Measurements from ENCODE around the gene MCCD1. TPM values are rescaled to one million over a fixed set of nuclear protein-coding genes. Genes with fewer than 3 reads are reported as not detected.

The MCCD1 gene
- not detected for total RNA-seq (2021; fragmentation: NEBNext Ultra II Directional; extraction: Animal tissue kit (Norgen Biotek cat#: 25700))
- long read RNA-seq, result 0 reads

DNA sequence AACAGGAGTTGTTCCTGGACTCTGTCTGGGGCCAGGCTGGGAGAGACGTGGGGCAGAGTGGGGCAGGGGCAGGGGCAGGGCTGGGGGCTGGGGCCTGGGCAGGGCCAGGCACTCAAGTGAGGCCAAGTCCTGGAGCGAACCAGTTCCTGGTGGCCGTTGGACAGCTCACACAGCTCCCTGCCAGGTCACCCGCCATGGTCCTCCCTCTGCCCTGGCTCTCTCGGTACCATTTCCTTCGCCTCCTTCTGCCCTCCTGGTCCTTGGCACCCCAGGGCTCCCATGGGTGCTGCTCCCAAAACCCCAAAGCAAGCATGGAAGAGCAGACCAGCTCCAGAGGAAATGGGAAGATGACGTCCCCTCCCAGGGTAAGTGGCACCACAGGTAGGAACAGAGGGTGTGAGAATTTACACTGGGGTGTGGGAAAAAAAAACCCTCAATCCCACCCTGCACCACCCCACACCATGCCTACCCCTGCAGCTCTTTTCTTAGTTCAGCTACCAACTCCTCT lies at the start of gene MCCD1:
MCCD1 (plus strand) TSS at position 142 of the 508 bp plus-strand sequence; CDS start at position 195, 53 bp downstream.
- peak within 1 kb of the TSS; percentile 71 for H3K27ac Mint-ChIP-seq
- H3K36me3 Mint-ChIP-seq (ENCODE audit: low read depth), result peaks cover 35% of the 10 kb centered on the region

DNA sequence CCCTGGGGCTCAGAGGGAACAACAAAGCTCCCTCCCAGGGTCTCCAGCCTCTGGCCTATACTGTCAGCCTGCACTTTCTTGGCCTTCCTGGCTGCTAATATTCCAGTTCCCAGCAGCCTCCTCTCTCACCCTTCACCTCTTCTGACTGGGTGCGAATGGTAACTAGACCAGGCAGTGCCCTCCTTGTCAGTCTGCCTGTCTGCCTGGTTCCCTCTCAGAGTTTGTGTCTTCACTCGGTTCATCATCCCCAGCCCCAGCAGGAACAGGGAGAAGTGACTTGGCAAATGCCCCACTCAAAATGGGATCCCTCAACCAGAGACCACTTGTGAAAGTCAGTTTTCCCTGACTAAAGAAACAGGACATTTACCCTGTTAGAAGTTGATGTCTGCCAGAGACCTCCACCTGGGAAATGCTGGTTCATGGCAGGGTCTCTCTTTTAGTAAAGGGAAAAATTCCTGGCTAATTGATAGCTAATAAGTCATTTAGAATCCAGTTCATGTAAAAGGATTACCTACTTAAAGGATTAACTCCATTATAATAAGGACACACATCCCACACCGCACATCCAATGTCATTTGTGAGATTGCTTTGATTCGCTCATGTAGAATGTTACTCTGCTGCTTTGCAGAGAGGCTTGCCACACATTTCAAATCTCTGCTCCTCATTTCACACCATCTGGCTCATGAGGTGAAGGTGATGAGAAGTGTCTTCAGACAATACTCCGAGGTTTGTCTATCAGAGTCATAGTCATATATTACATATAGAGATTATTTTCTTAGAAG lies 49.4 kb upstream of the MCCD1 start:
- no peaks in the 10 kb centered on the region for H3K36me3 Mint-ChIP-seq (ENCODE audit: low read depth)
- no peak overlapping the region for H3K4me3 Mint-ChIP-seq
- no peak overlapping the region for H3K27ac Mint-ChIP-seq
- peaks cover 10% of the 10 kb centered on the region for H3K4me1 Mint-ChIP-seq (ENCODE audit: low read depth)
- H3K9me3 Mint-ChIP-seq, result no peaks in the 10 kb centered on the region
- TF ChIP-seq CTCF (IDR thresholded peaks at IDR 0.05), result no peak
- DNase-seq, result no peak
- peaks cover 45% of the 10 kb centered on the region for H3K27me3 Mint-ChIP-seq (ENCODE audit: insufficient read depth)

More for the DNA sequence above, at the start of gene MCCD1:
- Mint-ChIP-seq H3K9me3 (no peaks in the 10 kb centered on the region), H3K4me1 (ENCODE audit: low read depth) (peaks cover 42% of the 10 kb centered on the region), H3K27me3 (ENCODE audit: insufficient read depth) (peaks cover 5% of the 10 kb centered on the region), H3K4me3 (no peak within 1 kb of the TSS)
- DNase-seq, result no peak
- no peak for TF ChIP-seq CTCF (IDR thresholded peaks at IDR 0.05)

GRCh38 chr6:31479933-31480535 lies 48.7 kb upstream of the MCCD1 start:
- no peaks in the 10 kb centered on the region for H3K36me3 Mint-ChIP-seq (ENCODE audit: low read depth)
- DNase-seq, result no peak
- H3K27ac Mint-ChIP-seq, result no peak overlapping the region
- no peak overlapping the region for H3K4me3 Mint-ChIP-seq
- TF ChIP-seq CTCF (IDR thresholded peaks at IDR 0.05), result no peak
- no peaks in the 10 kb centered on the region for H3K9me3 Mint-ChIP-seq
- peaks cover 43% of the 10 kb centered on the region for H3K27me3 Mint-ChIP-seq (ENCODE audit: insufficient read depth)
- peaks cover 3% of the 10 kb centered on the region; the same call in 1 of the 2 replicates for H3K4me1 Mint-ChIP-seq (ENCODE audit: low read depth)

DNA sequence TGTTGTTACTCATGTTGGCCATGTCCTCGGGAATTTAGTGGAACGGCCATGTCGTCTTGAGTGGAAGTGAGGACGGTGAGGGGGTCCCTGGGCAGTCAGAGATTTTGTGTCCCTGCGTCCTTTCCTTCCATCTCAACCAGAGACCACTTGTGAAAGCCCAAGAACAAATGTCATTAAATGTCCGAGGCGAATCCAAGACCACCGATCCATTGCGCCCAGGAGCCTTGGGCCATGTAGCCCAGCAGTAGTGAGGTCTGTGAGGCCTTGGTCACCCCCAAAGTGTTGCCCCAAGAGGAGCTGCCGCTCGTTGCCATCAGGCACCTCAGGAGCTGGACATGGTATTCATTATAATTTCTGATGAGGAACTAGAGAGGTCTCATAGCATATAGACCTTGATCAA lies 48.2 kb upstream of the MCCD1 start:
- no peak overlapping the region for H3K27ac Mint-ChIP-seq

GRCh38 chr6:31483392-31483791 lies 45.4 kb upstream of the MCCD1 start:
- no peak for TF ChIP-seq CTCF (IDR thresholded peaks at IDR 0.05)
- Mint-ChIP-seq H3K4me1 (ENCODE audit: low read depth) (no peaks in the 10 kb centered on the region), H3K36me3 (ENCODE audit: low read depth) (no peaks in the 10 kb centered on the region), H3K27ac (no peak overlapping the region), H3K27me3 (ENCODE audit: insufficient read depth) (peaks cover 30% of the 10 kb centered on the region), H3K4me3 (no peak overlapping the region), H3K9me3 (no peaks in the 10 kb centered on the region)
- no peak for DNase-seq

More for the DNA sequence above, 48.2 kb upstream of the MCCD1 start:
- Mint-ChIP-seq H3K27me3 (ENCODE audit: insufficient read depth) (peaks cover 43% of the 10 kb centered on the region), H3K4me1 (ENCODE audit: low read depth) (no peaks in the 10 kb centered on the region; the same call in 1 of the 2 replicates), H3K36me3 (ENCODE audit: low read depth) (no peaks in the 10 kb centered on the region), H3K9me3 (no peaks in the 10 kb centered on the region), H3K4me3 (no peak overlapping the region)
- DNase-seq, result no peak
- no peak for TF ChIP-seq CTCF (IDR thresholded peaks at IDR 0.05)
